Activated CD8-positive, alpha-beta memory T cell treated with anti-CD3 and anti-CD28 coated beads for 36 hours (primary cell): Measurements from ENCODE around the gene TENT4A. TPM values are rescaled to one million over a fixed set of nuclear protein-coding genes. Genes with fewer than 3 reads are reported as not detected.

Experiments
- CTCF ChIA-PET: fragments of 350-600 bp; sonication (Branson Sonifier 250); formaldehyde crosslinking; loops from one replicate; lab custom pipeline; 2021; ENCODE audit warnings: antibody characterized with exemption; lab: Charles Lee
- POLR2A ChIA-PET: fragments of 350-600 bp; sonication (Branson Sonifier 250); formaldehyde crosslinking; loops from one replicate; lab custom pipeline; 2021; ENCODE audit warnings: antibody characterized with exemption; lab: Charles Lee
- total RNA-seq, 2 experiments: library from RNA; stranded (reverse); gene quantifications; one replicate each; pipeline ENCODE4 v1.2.3, GENCODE V29; 2021

Gene TENT4A
- total RNA-seq, 2 experiments from 2014 or later = 32.8 to 35.0 TPM

- CTCF ChIA-PET = no interaction called here
Measured at GRCh38 chr5:6714226-6715041, 1.2 kb downstream of the TENT4A start.

DNA sequence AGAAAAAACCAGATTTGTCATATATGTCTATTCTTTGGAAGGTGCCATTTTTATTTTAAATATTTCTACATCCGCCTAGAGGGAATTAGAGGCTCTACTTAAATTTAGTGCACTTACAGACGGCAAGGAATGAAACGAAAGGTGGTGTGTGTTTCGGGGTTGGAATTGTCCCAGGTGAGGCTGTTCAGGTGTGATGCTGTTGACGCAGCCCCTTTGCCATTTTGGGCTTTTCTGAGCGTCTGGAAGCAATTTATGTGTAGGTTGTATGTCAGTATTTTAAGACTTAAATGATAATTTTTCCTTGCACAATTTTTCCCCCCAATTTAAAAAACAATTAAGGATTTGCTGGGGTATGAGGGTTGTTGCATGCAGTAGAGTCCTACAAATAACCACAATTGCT lies 2.0 kb downstream of the TENT4A start:
- CTCF ChIA-PET = no interaction called here

More at GRCh38 chr5:6714226-6715041, 1.2 kb downstream of the TENT4A start:
- POLR2A ChIA-PET = no interaction called here

DNA sequence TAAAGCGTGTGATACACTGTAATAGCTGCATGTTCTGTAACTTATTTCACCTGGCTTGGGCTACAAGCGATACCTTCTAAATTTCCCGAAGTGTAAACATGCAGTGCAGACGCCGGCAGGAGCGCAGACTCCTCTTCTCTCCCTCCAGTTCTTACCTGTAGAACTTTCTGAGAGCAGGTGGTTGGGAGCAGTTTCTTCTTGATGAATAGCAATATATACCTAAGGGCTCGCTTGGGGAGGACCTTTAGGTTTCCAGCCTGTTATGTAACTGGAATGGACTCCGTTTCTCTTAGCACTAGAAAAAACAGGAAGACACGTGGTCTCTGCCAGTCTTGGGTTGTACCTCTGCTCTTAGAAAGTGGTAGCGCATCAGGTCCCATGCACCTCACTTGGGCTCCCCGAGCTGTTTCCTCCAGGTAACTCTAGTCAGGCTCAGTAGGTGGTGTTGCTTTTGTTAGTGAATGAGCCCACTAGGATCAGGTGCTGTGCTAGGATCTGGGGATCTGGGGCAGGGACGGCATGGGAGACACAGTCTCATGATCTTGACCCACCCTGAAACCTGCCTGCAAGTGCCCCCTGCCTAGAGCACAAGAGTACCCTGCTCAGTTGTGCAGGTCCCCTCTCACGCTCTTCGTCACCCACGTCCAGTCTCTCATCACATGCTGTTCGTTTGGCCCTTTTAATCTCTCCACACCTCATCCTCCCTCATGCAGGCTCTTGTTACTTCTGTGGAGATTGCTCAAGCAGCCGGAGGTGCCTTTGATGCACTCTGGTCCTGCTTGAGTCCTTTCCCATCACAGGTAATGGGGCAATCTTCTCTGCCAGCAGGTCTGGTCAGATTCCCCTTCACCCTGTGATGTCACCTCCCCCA lies 2.8 kb downstream of the TENT4A start:
- CTCF ChIA-PET = no interaction called here
- POLR2A ChIA-PET = no interaction called here

More for the DNA sequence above, 2.0 kb downstream of the TENT4A start:
- POLR2A ChIA-PET = no interaction called here

DNA sequence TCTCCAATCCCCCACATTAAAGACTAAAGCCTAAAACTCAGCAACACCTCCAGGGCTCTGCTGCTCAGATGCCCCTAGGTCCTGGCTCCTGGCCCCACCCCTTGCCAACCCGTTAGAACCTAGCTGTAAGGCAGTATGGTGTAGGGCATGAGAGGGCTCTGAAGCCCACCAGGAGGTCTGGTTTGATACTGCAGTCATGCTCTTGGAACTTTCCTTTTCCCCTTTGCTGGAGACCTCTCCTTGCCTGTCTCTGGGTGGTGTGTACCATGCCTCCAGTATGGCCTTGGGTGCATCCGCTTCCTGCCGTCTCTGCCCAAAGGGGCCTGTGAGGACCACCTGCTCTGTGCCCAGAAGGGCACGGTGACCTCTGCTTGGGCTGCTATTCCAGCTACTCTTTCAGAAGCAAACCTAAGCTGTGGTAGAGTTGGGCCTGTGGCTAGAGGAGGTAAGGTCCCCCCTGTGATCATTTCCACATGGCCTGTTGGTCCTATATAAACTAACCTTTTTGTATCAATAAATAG lies 3.5 kb downstream of the TENT4A start:
- POLR2A ChIA-PET = no interaction called here
- CTCF ChIA-PET = no interaction called here

- ChIA-PET POLR2A (no interaction called here), CTCF (no interaction called here)
Measured at GRCh38 chr5:6717247-6717646, 4.0 kb downstream of the TENT4A start.

DNA sequence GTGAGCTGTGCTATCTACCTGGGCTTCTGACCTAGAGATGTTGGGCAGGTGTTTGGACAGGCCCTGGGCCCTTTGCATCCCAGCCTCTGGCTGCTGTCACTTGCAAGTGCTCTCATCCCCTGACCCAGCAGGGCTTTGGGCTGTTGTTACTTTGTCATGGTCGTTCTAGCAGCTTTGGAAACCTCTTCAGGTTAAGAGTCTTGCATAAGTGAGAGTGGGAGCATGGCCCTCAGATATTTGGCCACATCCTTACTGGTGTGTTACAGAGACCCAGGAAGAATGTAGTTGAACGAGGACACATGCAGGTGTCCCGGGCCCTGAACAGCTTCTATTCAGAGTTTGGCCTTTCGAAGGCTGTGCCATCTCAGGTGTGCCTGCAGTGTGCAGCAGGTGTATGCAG lies 4.5 kb downstream of the TENT4A start:
- CTCF ChIA-PET = no interaction called here

GRCh38 chr5:6718161-6718681 lies 5.0 kb downstream of the TENT4A start:
- POLR2A ChIA-PET = no interaction called here

More for the DNA sequence above, 4.5 kb downstream of the TENT4A start:
- POLR2A ChIA-PET = no interaction called here

DNA sequence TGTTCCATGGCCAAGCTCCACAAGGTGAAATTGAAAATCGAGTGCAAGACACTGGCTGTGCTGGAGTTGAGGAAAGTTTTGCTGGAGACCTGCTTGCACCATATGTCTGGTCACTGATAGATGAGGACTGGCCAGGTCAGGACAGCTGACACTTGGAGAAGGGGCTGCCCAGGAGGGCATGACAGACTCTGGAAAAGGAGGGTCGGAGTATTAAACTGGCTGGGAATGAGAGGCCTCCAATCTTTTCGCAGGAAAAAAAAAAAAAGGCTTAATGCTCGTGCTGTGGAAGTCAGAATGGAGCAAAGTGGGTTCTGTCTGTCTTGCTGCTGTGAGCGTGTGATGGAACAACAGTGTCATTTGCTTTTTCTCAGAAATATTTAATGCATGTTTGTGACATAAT lies 5.5 kb downstream of the TENT4A start:
- POLR2A ChIA-PET = no interaction called here
- CTCF ChIA-PET = no interaction called here

More at GRCh38 chr5:6718161-6718681, 5.0 kb downstream of the TENT4A start:
- CTCF ChIA-PET = no interaction called here

GRCh38 chr5:6719417-6719816 lies 6.2 kb downstream of the TENT4A start:
- CTCF ChIA-PET = no interaction called here
- POLR2A ChIA-PET = no interaction called here

- POLR2A ChIA-PET = no interaction called here
- CTCF ChIA-PET = no interaction called here
Measured at GRCh38 chr5:6719896-6720560, 6.8 kb downstream of the TENT4A start.

GRCh38 chr5:6720561-6720921 lies 7.3 kb downstream of the TENT4A start:
- ChIA-PET POLR2A (no interaction called here), CTCF (no interaction called here)

DNA sequence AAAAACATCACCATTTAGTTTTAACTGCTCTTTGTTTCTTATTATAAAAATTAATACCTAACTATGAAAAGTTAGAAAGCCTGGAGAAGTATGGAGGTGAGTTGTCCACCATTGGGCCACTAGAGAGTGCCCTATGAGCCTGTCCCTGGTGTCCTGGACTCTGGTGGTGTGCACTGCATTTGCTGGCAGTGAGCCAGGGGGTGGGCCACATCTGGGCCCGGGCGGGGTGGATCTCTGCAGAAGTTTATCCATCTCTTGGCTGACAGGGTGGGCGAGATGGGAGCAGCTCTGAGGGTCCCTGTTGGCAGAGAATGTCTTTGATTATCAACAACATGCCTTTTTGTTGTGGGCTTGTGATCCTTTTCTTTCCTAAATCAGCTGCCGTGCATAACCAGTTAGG lies 8.2 kb downstream of the TENT4A start:
- POLR2A ChIA-PET = no interaction called here
- CTCF ChIA-PET = no interaction called here

GRCh38 chr5:6722015-6722414 lies 8.8 kb downstream of the TENT4A start:
- POLR2A ChIA-PET = no interaction called here

GRCh38 chr5:6723122-6723815 lies 10.0 kb downstream of the TENT4A start:
- ChIA-PET CTCF (no interaction called here), POLR2A (no interaction called here)

More at GRCh38 chr5:6722015-6722414, 8.8 kb downstream of the TENT4A start:
- CTCF ChIA-PET = no interaction called here

DNA sequence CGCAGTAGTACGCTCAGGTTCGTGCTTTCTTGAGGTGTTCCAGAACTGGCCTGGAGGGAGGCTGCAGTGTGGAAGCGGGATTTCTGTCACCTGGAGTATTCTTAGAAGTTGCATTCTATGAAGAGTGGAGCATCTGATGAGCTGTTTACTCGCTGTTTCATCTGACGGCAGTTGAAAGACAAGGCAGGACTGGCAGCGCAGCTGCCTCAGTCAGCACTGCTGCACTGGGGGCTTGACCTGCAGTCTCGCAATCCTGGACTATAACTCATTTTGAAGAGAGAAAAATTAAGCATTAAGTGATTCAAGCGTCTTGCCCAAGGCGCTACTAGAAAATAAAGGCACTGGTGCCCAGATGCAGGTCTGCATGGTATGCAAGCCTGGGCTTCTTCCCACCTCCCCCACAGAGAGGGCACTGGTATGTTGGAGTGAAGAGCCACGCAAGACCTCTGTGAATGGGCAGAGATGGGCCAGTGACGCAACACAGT lies 10.6 kb downstream of the TENT4A start:
- ChIA-PET POLR2A (no interaction called here), CTCF (no interaction called here)

DNA sequence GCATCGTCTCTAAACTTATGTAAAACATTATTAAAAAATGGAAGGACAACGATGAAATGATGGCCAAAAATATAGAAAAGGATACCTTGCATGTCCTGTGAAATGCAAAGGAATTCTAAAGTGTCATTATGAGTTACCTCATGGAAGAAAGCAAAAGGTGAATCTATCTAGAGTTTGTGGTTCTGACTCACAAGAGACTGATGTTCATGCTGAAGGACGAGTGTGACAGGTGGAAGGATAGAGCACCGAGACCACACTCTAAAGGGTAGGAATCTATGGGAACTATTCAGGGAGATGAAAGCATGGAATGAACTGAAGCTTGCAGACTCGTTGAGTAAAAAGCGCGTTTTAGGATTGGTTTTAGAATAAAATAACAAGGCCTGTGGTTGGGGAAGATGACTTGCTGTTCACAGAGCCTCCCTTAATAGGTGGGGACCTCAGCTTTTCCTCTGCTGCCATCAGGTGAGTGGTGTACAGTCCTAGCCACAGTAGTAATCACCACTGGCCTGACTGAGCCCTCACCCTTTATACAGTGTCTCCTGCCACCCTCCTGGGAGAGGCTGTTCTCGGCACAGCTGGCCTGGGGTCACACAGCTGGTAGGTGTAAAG lies 11.2 kb downstream of the TENT4A start:
- POLR2A ChIA-PET = no interaction called here
- CTCF ChIA-PET = no interaction called here

GRCh38 chr5:6725421-6725820 lies 12.2 kb downstream of the TENT4A start:
- CTCF ChIA-PET = no interaction called here
- POLR2A ChIA-PET = no interaction called here

DNA sequence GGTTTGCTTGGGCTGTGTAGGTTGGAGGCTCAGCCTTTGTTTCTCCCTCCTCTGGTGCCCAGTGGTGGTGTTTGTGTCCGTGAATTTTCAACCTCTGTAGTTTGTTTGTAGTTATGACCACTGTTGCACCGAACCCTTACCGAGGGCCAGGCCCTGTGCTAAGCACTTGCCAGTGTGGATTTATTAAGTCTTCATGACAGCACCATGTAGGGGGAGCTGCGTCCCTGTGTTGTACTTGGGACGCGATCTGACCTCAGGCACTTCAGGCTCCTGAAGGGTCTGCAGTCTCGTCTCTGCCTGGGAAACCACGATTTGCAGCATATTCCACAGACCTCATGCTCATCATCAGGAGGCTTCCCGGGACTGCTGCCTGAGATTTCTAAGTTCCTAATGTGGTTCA lies 12.8 kb downstream of the TENT4A start:
- CTCF ChIA-PET = no interaction called here
- POLR2A ChIA-PET = no interaction called here
